ENCODE measurements around the gene B4GALT5. TPM values are rescaled to one million over a fixed set of nuclear protein-coding genes. Genes with fewer than 3 reads are reported as not detected.
"Not testable (repeated sequence)": the region's sequence is repeated elsewhere in the genome, so short reads cannot be mapped to it uniquely, and the experiment has no call there.

The B4GALT5 gene, protein sequence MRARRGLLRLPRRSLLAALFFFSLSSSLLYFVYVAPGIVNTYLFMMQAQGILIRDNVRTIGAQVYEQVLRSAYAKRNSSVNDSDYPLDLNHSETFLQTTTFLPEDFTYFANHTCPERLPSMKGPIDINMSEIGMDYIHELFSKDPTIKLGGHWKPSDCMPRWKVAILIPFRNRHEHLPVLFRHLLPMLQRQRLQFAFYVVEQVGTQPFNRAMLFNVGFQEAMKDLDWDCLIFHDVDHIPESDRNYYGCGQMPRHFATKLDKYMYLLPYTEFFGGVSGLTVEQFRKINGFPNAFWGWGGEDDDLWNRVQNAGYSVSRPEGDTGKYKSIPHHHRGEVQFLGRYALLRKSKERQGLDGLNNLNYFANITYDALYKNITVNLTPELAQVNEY
- total RNA-seq (2022) (65.0 and 67.1 TPM in 2 replicates), Bru-seq, nascent RNA (percentile 97 among the genes with signal in this experiment), BruChase-seq, experiment 1, labeled RNA remaining after a 2-hour chase (percentile 97 among the genes with signal in this experiment), BruChase-seq, experiment 2, labeled RNA remaining after a 6-hour chase (percentile 95 among the genes with signal in this experiment)
- long read RNA-seq, full-length matches to known transcripts = 9 of 36 reads
- long read RNA-seq, partial matches to known transcripts = 4 of 36 reads
- long read RNA-seq, other reads (novel, unspliced or antisense) = 23 of 36 reads

GRCh38 chr20:49713753-49714712, at the start of gene B4GALT5:
Gene B4GALT5, minus strand, starts transcription at chr20:49713878. Its CDS starts 188 bp downstream, at chr20:49713690.
- H3K4me3 Mint-ChIP-seq (ENCODE audit: unreplicated experiment) = peak within 1 kb of the TSS; percentile 81
- H3K4me1 ChIP-seq = peaks cover 25% of the 10 kb centered on the region
- TSS peak; percentile 93 for BruUV-seq (replicated peaks)
- no peaks in the 10 kb centered on the region for H3K9me3 Mint-ChIP-seq (ENCODE audit: unreplicated experiment)
- H3K4me3 ChIP-seq (ENCODE audit: low read depth, low read length) = peak within 1 kb of the TSS; percentile 65
- no peaks in the 10 kb centered on the region for H3K36me3 ChIP-seq (ENCODE audit: control insufficient read depth, insufficient read depth, low read length)
- H3K9me3 ChIP-seq = no peaks in the 10 kb centered on the region
- no peak for TF ChIP-seq CTCF (IDR thresholded peaks at IDR 0.05; ENCODE audit: insufficient read depth in 1 of 2, low read depth in 1 of 2, low read length in 1 of 2, severe bottlenecking in 1 of 2, unreplicated experiment in 1 of 2)
- H3K27me3 ChIP-seq (replicated peaks; ENCODE audit: control insufficient read depth, insufficient read depth, low read length) = no peaks in the 10 kb centered on the region
- intact Hi-C loops (cut with micrococcal nuclease; ENCODE audit: unreplicated experiment) = loop anchor here (2.0 to 5.0 kb wide), 3 partner anchors 78 to 103 kb away; partner anchors contain the start of gene SLC9A8
- POLR2A ChIA-PET = interaction anchor here (0.7 to 1.4 kb wide), 2 partner anchors 99 kb away, joined by 3 read pairs; partner anchors contain the start of gene SLC9A8
- peak within 1 kb of the TSS; percentile 79 for H3K27ac Mint-ChIP-seq (ENCODE audit: unreplicated experiment)
- peaks cover 32% of the 10 kb centered on the region for H3K36me3 Mint-ChIP-seq (ENCODE audit: insufficient read depth, unreplicated experiment)
- peak; percentile 95 for DNase-seq
- peaks cover 37% of the 10 kb centered on the region for H3K4me1 Mint-ChIP-seq (ENCODE audit: low read depth, unreplicated experiment)
- H3K27me3 Mint-ChIP-seq (ENCODE audit: insufficient read depth, unreplicated experiment) = no peaks in the 10 kb centered on the region
- CTCF ChIA-PET = interaction anchor here (1.0 to 2.3 kb wide), 6 partner anchors 38 to 135 kb away, joined by 3 to 7 read pairs (median 3); partner anchors contain the start of gene SLC9A8

GRCh38 chr20:49762940-49763766, 49.5 kb upstream of the B4GALT5 start:
- no peaks in the 10 kb centered on the region for H3K9me3 ChIP-seq
- H3K27me3 ChIP-seq (replicated peaks; ENCODE audit: control insufficient read depth, insufficient read depth, low read length) = no peaks in the 10 kb centered on the region
- ChIA-PET CTCF (interaction anchor here (0.5 to 1.1 kb wide), 6 partner anchors 27 to 216 kb away, joined by 3 to 5 read pairs (median 4); partner anchors contain the start of gene SLC9A8), POLR2A (no interaction called here)
- H3K27ac Mint-ChIP-seq (ENCODE audit: unreplicated experiment) = peak overlapping the region; percentile 48
- peaks cover 62% of the 10 kb centered on the region for H3K4me1 ChIP-seq
- intact Hi-C loops (cut with micrococcal nuclease; ENCODE audit: unreplicated experiment) = no loop called here
- no TSS peak for BruUV-seq (replicated peaks)
- H3K36me3 ChIP-seq (ENCODE audit: control insufficient read depth, insufficient read depth, low read length) = no peaks in the 10 kb centered on the region
- peak; percentile 82 to 89 for DNase-seq
- peaks cover 50% of the 10 kb centered on the region for H3K4me1 Mint-ChIP-seq (ENCODE audit: low read depth, unreplicated experiment)
- TF ChIP-seq CTCF (IDR thresholded peaks at IDR 0.05; ENCODE audit: insufficient read depth in 1 of 2, low read depth in 1 of 2, low read length in 1 of 2, severe bottlenecking in 1 of 2, unreplicated experiment in 1 of 2) = no peak
- H3K36me3 Mint-ChIP-seq (ENCODE audit: insufficient read depth, unreplicated experiment) = peaks cover 2% of the 10 kb centered on the region
- no peaks in the 10 kb centered on the region for H3K27me3 Mint-ChIP-seq (ENCODE audit: insufficient read depth, unreplicated experiment)
- no peak overlapping the region for H3K4me3 ChIP-seq (ENCODE audit: low read depth, low read length)
- H3K4me3 Mint-ChIP-seq (ENCODE audit: unreplicated experiment) = peak overlapping the region; percentile 3
- H3K9me3 Mint-ChIP-seq (ENCODE audit: unreplicated experiment) = no peaks in the 10 kb centered on the region

DNA sequence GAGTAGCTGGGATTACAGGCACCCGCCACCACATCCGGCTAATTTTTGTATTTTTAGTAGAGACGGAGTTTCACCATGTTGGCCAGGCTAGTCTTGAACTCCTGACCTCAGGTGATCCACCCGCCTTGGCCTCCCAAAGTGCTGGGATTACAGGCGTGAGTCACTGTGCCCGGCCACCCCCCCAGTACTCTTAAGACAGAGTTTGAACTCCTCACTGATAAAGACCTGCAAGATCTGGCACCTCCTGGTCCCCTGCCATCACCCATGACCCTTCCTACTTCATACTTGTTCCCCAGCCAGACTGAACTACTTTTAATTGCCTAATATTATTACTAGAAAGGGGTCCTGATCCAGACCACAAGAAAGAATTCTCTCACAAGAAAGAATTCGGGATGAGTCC, 48.2 kb upstream of the B4GALT5 start:
- POLR2A ChIA-PET; H3K9me3 ChIP-seq; H3K27me3 ChIP-seq (replicated peaks; ENCODE audit: control insufficient read depth, insufficient read depth, low read length); CTCF ChIA-PET; H3K27ac Mint-ChIP-seq (ENCODE audit: unreplicated experiment); H3K4me3 Mint-ChIP-seq (ENCODE audit: unreplicated experiment); H3K27me3 Mint-ChIP-seq (ENCODE audit: insufficient read depth, unreplicated experiment); H3K36me3 ChIP-seq (ENCODE audit: control insufficient read depth, insufficient read depth, low read length); DNase-seq; BruUV-seq (replicated peaks); H3K36me3 Mint-ChIP-seq (ENCODE audit: insufficient read depth, unreplicated experiment); H3K9me3 Mint-ChIP-seq (ENCODE audit: unreplicated experiment); H3K4me3 ChIP-seq (ENCODE audit: low read depth, low read length); intact Hi-C loops (cut with micrococcal nuclease; ENCODE audit: unreplicated experiment): not testable (repeated sequence)
- H3K4me1 Mint-ChIP-seq (ENCODE audit: low read depth, unreplicated experiment) = peaks cover 47% of the 10 kb centered on the region
- peaks cover 49% of the 10 kb centered on the region for H3K4me1 ChIP-seq

Data from Caco-2 (cell line).